ENCODE results near the gene OR10R2.

The OR10R2 gene

DNA sequence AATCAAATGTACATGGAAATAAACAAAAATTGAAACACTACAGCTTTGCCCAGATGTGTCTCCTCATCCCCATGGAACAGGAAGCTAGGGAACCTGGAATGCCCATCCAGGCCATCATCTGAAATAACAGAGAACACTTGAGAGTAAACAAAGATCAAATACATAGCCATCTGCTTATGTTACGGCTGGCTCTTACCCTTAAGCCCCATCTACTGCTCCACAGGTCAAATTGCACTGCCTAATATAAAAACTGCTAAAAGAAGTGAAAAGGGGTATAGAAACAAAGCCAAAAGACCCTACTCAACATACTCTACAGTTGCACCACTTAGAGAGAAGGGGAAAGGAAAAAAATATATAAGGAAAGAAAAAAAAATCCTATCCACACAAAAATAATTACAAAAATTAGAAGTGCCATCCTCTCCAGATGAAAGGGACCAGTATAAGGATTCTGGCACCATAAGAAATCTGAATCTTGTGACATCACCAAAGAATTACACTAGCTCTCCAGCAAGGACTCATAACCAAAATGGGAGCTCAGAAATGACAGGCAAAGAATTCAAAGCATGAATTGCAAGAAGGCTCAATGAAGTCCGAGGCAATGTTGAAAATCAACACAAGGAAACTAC, 55.3 kb downstream of the OR10R2 start:
- DNase-seq (ENCODE audit: low spot score), result no peak
